ENCODE measurements around the gene SNRNP48.

Gene SNRNP48

DNA sequence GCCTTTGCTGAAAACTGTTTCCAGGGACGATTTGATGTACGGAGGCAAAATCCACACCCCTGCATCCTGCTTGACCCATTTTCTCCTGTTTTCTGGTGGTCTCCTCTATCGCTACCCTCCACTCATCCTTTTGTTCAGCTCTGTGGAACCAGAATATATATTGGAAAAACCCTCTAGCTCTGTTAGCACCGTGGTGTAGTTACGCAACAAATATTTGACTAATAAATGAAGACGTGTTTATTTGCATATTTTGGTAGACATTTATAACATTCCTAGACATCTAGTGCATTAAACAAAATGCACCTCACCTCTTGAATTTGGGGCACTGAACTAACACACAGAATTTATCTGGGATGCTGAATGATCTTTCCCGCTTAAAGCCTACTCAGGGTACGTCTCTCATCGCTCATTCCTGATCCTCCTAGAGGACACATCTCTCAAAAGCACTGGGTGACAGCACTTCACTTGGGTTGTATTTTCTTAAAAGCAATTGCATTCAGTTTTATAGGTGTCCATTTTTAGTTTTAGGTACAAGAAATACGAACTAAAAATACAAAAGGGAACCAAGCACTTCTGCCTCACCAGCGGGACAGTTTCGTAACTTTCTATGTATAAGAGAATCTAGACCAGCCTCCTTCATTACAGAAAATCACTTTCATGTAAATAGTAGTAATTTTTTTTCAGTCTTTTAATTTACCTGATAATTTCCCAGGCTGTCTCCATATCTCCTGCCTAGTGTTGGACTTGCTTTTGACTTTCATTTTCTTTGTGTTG, 59.2 kb downstream of the SNRNP48 start:
- Histone ChIP-seq H3K9me3 (ENCODE audit: control insufficient read depth, low read length) (no peaks in the 10 kb centered on the region), H3K4me3 (ENCODE audit: low read length) (no peak overlapping the region), H3K9ac (ENCODE audit: low read length) (no peak overlapping the region), H3K36me3 (ENCODE audit: control insufficient read depth, insufficient read depth, low read length, severe bottlenecking) (no peaks in the 10 kb centered on the region), H3K4me1 (ENCODE audit: control insufficient read depth, insufficient read depth, low read length) (peaks cover 31% of the 10 kb centered on the region), H3K27me3 (replicated peaks; ENCODE audit: control insufficient read depth, insufficient read depth, low read length) (no peaks in the 10 kb centered on the region)
- no peak for DNase-seq (ENCODE audit: low read depth)

DNA sequence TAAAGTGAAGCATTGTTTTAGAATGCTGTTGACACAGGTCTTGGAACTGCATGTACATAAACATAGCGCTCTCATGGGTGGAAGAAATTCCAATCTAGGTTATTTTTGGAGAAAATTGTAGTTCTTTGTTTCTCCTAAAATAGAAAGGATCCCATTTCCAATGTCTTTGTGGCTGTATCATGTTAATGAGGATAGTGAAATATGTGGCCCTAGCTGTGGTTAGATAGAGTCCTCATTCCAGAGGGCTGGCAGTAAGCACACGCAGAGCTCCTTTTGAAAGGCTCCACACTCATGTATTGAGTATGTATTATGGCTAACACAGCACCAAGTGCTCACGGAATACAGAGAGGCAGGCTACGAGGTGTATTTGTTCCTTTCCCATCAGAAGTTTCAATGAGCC, 60.9 kb downstream of the SNRNP48 start:
- Histone ChIP-seq H3K4me1 (ENCODE audit: control insufficient read depth, insufficient read depth, low read length) (peaks cover 31% of the 10 kb centered on the region), H3K9ac (ENCODE audit: low read length) (peak overlapping the region; percentile 67), H3K9me3 (ENCODE audit: control insufficient read depth, low read length) (no peaks in the 10 kb centered on the region), H3K36me3 (ENCODE audit: control insufficient read depth, insufficient read depth, low read length, severe bottlenecking) (no peaks in the 10 kb centered on the region), H3K27me3 (replicated peaks; ENCODE audit: control insufficient read depth, insufficient read depth, low read length) (no peaks in the 10 kb centered on the region), H3K4me3 (ENCODE audit: low read length) (no peak overlapping the region)
- peak; percentile 42 for DNase-seq (ENCODE audit: low read depth)

DNA sequence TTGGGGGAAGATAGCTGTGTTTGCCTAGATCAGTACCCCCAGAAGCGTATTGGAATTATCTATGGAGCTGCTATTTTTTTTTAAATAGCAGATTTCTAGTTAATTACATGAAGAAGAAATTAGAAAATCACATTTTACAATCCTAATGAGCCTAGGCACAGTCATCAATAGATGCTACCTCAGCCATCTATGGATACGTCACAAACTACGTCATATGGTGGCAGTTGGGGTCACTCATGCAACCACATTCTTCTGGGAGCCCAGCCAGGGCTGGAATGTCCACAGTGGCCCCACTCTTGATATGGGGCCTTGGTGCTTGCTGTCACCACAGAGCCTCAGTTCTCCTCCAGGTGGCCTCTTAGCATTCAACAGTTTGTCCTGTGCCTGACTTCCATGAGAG, 63.0 kb downstream of the SNRNP48 start:
- no peaks in the 10 kb centered on the region for H3K9me3 ChIP-seq (ENCODE audit: control insufficient read depth, low read length)
- no peak overlapping the region for H3K4me3 ChIP-seq (ENCODE audit: low read length)
- H3K27me3 ChIP-seq (replicated peaks; ENCODE audit: control insufficient read depth, insufficient read depth, low read length) = no peaks in the 10 kb centered on the region
- no peaks in the 10 kb centered on the region for H3K36me3 ChIP-seq (ENCODE audit: control insufficient read depth, insufficient read depth, low read length, severe bottlenecking)
- DNase-seq (ENCODE audit: low read depth) = no peak
- H3K4me1 ChIP-seq (ENCODE audit: control insufficient read depth, insufficient read depth, low read length) = peaks cover 23% of the 10 kb centered on the region
- no peak overlapping the region for H3K9ac ChIP-seq (ENCODE audit: low read length)

DNA sequence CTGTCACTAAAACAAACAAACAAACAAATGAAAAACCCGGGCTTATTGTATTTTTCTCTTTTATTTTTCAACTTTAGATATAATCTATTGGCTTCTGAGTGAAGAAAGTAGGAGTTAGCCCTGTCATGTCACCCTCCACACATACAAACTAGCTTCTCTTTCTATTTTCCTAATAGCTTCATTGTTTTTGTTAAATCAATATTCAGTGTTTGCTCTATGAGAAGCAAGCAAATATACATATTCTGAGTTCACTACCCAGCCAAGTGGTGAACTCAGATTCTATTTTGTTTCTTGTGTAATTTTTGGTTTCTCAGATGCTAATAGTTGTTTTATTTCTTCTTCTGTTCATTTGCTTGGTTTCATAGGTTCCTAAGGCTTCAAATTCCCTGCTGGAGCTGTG, 66.4 kb downstream of the SNRNP48 start:
- Histone ChIP-seq H3K4me1 (ENCODE audit: control insufficient read depth, insufficient read depth, low read length) (peaks cover 12% of the 10 kb centered on the region), H3K9me3 (ENCODE audit: control insufficient read depth, low read length) (no peaks in the 10 kb centered on the region), H3K9ac (ENCODE audit: low read length) (no peak overlapping the region), H3K4me3 (ENCODE audit: low read length) (no peak overlapping the region), H3K27me3 (replicated peaks; ENCODE audit: control insufficient read depth, insufficient read depth, low read length) (no peaks in the 10 kb centered on the region), H3K36me3 (ENCODE audit: control insufficient read depth, insufficient read depth, low read length, severe bottlenecking) (no peaks in the 10 kb centered on the region)
- DNase-seq (ENCODE audit: low read depth) = no peak

DNA sequence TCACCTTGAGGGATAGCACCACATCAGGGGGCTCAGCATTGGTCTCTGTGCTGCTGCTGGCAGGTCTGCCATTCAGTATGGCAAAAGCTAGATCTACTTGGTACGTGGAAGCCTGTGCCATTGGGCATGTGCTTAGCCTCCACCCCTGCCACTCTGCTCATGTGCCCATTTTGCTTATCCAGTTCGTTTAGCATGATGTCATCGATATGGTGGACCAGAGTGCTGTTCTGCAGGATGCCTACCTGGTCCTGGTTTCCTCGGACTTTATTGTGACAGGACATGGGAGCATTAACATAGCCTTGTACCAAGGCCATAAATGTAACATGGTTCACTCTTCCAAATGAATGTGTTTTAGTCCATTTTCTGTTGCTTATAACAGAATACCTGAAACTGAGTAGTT, 68.5 kb downstream of the SNRNP48 start:
- DNase-seq (ENCODE audit: low read depth) = no peak
- peaks cover 2% of the 10 kb centered on the region for H3K4me1 ChIP-seq (ENCODE audit: control insufficient read depth, insufficient read depth, low read length)
- no peak overlapping the region for H3K9ac ChIP-seq (ENCODE audit: low read length)
- H3K36me3 ChIP-seq (ENCODE audit: control insufficient read depth, insufficient read depth, low read length, severe bottlenecking) = no peaks in the 10 kb centered on the region
- no peak overlapping the region for H3K4me3 ChIP-seq (ENCODE audit: low read length)
- H3K27me3 ChIP-seq (replicated peaks; ENCODE audit: control insufficient read depth, insufficient read depth, low read length) = no peaks in the 10 kb centered on the region
- no peaks in the 10 kb centered on the region for H3K9me3 ChIP-seq (ENCODE audit: control insufficient read depth, low read length)

DNA sequence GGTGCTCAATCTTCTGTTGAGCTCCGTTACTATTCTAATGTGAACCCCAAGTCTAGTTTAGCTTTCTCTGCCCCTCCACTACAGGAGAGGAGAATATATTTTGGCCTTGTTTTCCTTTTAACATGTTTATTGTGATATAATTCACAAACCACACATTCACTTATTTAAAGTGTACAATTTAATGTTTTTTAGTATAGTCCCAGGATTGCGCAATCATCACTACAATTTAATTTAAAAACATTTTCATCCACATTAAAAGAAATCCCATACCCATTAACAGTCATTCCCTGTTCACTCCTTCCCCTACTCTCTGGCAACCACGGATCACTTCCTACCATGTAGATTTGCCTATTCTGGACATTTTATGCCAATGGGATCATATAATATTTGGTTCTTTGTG, 71.4 kb downstream of the SNRNP48 start:
- H3K36me3 ChIP-seq (ENCODE audit: control insufficient read depth, insufficient read depth, low read length, severe bottlenecking) = no peaks in the 10 kb centered on the region
- no peaks in the 10 kb centered on the region for H3K9me3 ChIP-seq (ENCODE audit: control insufficient read depth, low read length)
- no peaks in the 10 kb centered on the region for H3K27me3 ChIP-seq (replicated peaks; ENCODE audit: control insufficient read depth, insufficient read depth, low read length)
- H3K4me3 ChIP-seq (ENCODE audit: low read length) = no peak overlapping the region
- DNase-seq (ENCODE audit: low read depth) = no peak
- H3K9ac ChIP-seq (ENCODE audit: low read length) = no peak overlapping the region
- H3K4me1 ChIP-seq (ENCODE audit: control insufficient read depth, insufficient read depth, low read length) = no peaks in the 10 kb centered on the region
